Liver (tissue), 9 donors: ENCODE results near the gene OR1F1. TPM values are rescaled to one million over a fixed set of nuclear protein-coding genes. Genes with fewer than 3 reads are reported as not detected.
A peak's percentile ranks its signal among the peaks of the same experiment; 100 is the strongest.

Experiments used
- DNase-seq: peaks from one replicate; pipeline ENCODE4 v3.0.0-alpha.2; 2017; ENCODE audit warnings: low spot score
- H3K27ac ChIP-seq, 2 donors: one replicate each; pipeline ENCODE4 v1.7.0; 2013; ENCODE audit warnings: inconsistent platforms in 2 of 2, low read length in 2 of 2, control low read depth in 1 of 2, low read depth in 1 of 2, mild to moderate bottlenecking in 1 of 2
- H3K27me3 ChIP-seq, 4 donors: one replicate each; pipeline versions ENCODE4 v1.6.1 to v1.7.0; 2013; ENCODE audit warnings: low read length in 3 of 4, inconsistent platforms in 1 of 4, mild to moderate bottlenecking in 1 of 4, moderate library complexity in 1 of 4; ENCODE audit not compliant: control insufficient read depth in 4 of 4, insufficient read depth in 4 of 4
- H3K36me3 ChIP-seq, 4 donors: one replicate each; pipeline versions ENCODE4 v1.6.1 to v1.7.0; 2013; ENCODE audit warnings: low read length in 3 of 4, mild to moderate bottlenecking in 3 of 4, low read depth in 1 of 4, moderate library complexity in 1 of 4; ENCODE audit not compliant: control insufficient read depth in 4 of 4, insufficient read depth in 3 of 4
- H3K4me1 ChIP-seq, 4 donors: one replicate each; pipeline versions ENCODE4 v1.6.1 to v1.7.0; 2013; ENCODE audit warnings: low read length in 3 of 4, mild to moderate bottlenecking in 3 of 4, moderate library complexity in 1 of 4; ENCODE audit not compliant: control insufficient read depth in 4 of 4, insufficient read depth in 4 of 4
- H3K4me3 ChIP-seq, 3 donors: one replicate each; pipeline versions ENCODE4 v1.6.1 to v1.7.0; 2013; ENCODE audit warnings: low read length in 3 of 3, control low read depth in 1 of 3, low read depth in 1 of 3, mild to moderate bottlenecking in 1 of 3
- H3K9ac ChIP-seq, 2 donors: one replicate each; pipeline ENCODE4 v1.7.0; 2013; ENCODE audit warnings: low read length in 2 of 2, mild to moderate bottlenecking in 2 of 2, moderate library complexity in 2 of 2, control low read depth in 1 of 2, low read depth in 1 of 2
- H3K9me3 ChIP-seq, 4 donors: one replicate each; pipeline versions ENCODE4 v1.6.1 to v1.7.0; 2013; ENCODE audit warnings: low read length in 3 of 4; ENCODE audit not compliant: control insufficient read depth in 4 of 4
- FOXA1 ChIP-seq: IDR thresholded peaks from 2 replicates; pipeline ENCODE4 v1.6.1; 2016; ENCODE audit warnings: antibody characterized with exemption
- FOXA2 ChIP-seq: IDR thresholded peaks from 2 replicates; pipeline ENCODE4 v1.6.1; 2016; ENCODE audit warnings: antibody characterized with exemption
- GABPA ChIP-seq, 2 donors: IDR thresholded peaks in 1 of 2; conservative IDR thresholded peaks in 1 of 2; 2 replicates each; pipeline ENCODE4 v1.6.1; 2016; ENCODE audit warnings: antibody characterized with exemption in 2 of 2, mild to moderate bottlenecking in 1 of 2, moderate library complexity in 1 of 2
- MAX ChIP-seq: IDR thresholded peaks from 2 replicates; pipeline ENCODE4 v1.6.1; 2016; ENCODE audit warnings: antibody characterized with exemption
- NR2F2 ChIP-seq: IDR thresholded peaks from 2 replicates; pipeline ENCODE4 v1.6.1; 2016; ENCODE audit warnings: antibody characterized with exemption
- TAF1 ChIP-seq: conservative IDR thresholded peaks from 2 replicates; pipeline ENCODE4 v1.6.1; 2016; ENCODE audit warnings: antibody characterized with exemption, mild to moderate bottlenecking
- YY1 ChIP-seq: IDR thresholded peaks from 2 replicates; pipeline ENCODE4 v1.6.1; 2016; ENCODE audit warnings: antibody characterized with exemption, mild to moderate bottlenecking
- WGBS: extraction: QIAGEN DNeasy Blood & Tissue Kit; methylation state at CpG from one replicate; pipeline ENCODE4 v1.1.7; 2013; 5-methylcytosine and 5-hydroxymethylcytosine counted together
- polyA plus RNA-seq, 2 donors: library from polyadenylated mRNA; stranded (reverse) in 1 of 2; unstranded in 1 of 2; fragments of 200-250 nt in 1 of 2; fragments of >200 nt in 1 of 2; fragmentation: Nextera tagmentation in 1 of 2; extraction: Ambion mirVana in 1 of 2; gene quantifications; one replicate each; pipeline versions ENCODE4 v1.2.1 to v1.2.3, GENCODE V29; 2013 to 2015
- total RNA-seq, 2 donors: library from RNA; depleted of rRNA; stranded (reverse); fragments of >200 nt; gene quantifications; one replicate each; pipeline ENCODE4 v1.2.3, GENCODE V29; 2014
- TF ChIP-seq, protein P1 (sequence below): IDR thresholded peaks from 2 replicates; pipeline ENCODE4 v1.6.1; 2016; ENCODE audit warnings: antibody characterized with exemption
- TF ChIP-seq, protein P2 (sequence below): IDR thresholded peaks from 2 replicates; pipeline ENCODE4 v1.6.1; 2016; ENCODE audit warnings: antibody characterized with exemption, mild to moderate bottlenecking
- donor health status: healthy.
- donor health status: healthy.
- donor health status: healthy.
- donor health status: healthy.
- donor health status: healthy.

The OR1F1 gene
- total and polyA plus RNA-seq, 4 donors = not detected

- Histone ChIP-seq H3K4me1 (peaks cover 0 to 11% (median 3%) of the 10 kb centered on the region in 4 donors), H3K27me3 (peaks cover 6 to 19% (median 8%) of the 10 kb centered on the region in 4 donors), H3K4me3 (peak overlapping the region in 1 of 3 donors; percentile 2), H3K36me3 (no peaks in the 10 kb centered on the region), H3K27ac (no peak overlapping the region), H3K9me3 (peaks cover 1 to 13% (median 2%) of the 10 kb centered on the region in 4 donors), H3K9ac (no peak overlapping the region)
- WGBS = 3% methylated on average over 61 of the region's 61 CpGs
- TF ChIP-seq NR2F2 (no peak), TAF1 (no peak), FOXA2 (no peak), MAX (no peak)
- TF ChIP-seq, protein P1, sequence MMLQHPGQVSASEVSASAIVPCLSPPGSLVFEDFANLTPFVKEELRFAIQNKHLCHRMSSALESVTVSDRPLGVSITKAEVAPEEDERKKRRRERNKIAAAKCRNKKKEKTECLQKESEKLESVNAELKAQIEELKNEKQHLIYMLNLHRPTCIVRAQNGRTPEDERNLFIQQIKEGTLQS = no peak
- DNase-seq = no peak
Measured at GRCh38 chr16:3188925-3189825, 1.2 kb downstream of the OR1F1 start.

DNA sequence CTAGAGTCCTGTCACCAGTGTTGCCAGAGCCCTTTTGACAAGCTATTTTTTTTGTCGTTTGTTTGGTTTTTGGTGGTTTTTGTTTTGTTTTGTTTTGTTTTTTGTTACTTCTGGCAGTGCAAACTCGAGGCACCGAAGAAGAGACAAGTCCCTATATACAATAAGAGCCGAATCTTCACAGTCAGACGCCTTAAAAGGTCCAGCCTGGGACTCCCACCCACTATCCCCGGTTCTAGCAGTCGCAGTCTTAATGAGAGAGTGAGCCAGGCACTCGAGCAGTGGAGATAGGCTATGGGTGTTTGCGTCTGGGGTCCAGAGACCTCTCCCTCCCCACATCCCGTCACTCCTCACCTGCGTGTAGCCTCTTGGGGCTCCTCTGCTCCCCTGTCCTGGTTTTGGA, 1.9 kb downstream of the OR1F1 start:
- H3K4me3 ChIP-seq = no peak overlapping the region

DNA sequence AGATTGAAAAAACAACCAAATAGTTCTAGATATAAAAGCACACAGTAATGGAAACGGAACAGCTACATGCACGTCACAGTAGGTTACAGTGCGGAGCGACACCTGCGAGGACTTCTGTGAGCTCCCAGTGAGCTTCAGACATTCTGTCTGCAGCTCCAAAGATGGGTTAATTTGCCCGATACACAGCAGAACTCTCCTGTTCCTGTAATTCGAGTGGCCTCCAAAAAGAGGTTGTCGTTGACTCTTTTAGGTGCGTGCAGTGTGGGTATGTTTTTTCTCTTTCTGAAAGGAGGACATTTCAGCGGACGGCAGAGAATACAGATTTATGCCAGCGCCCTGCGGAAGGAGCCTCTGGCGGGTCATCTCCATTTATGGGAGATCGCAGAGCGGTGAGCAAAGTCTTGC, 2.9 kb downstream of the OR1F1 start:
- no peak overlapping the region for H3K27ac ChIP-seq
- no peaks in the 10 kb centered on the region for H3K36me3 ChIP-seq
- peaks cover 6 to 19% (median 9%) of the 10 kb centered on the region in 4 donors for H3K27me3 ChIP-seq
- whole genome bisulfite sequencing = 13% methylated on average over 16 of the region's 16 CpGs
- peaks cover 0 to 11% (median 3%) of the 10 kb centered on the region in 4 donors for H3K4me1 ChIP-seq
- H3K9me3 ChIP-seq = peaks cover 0 to 16% (median 3%) of the 10 kb centered on the region in 4 donors
- TF ChIP-seq NR2F2 (no peak), GABPA (IDR thresholded peaks at IDR 0.05 in 1 of 2, conservative IDR thresholded peaks at IDR 0.05 in 1 of 2) (no peak)
- H3K9ac ChIP-seq = no peak overlapping the region
- no peak for DNase-seq
- H3K4me3 ChIP-seq = no peak overlapping the region

More for the DNA sequence above, 1.9 kb downstream of the OR1F1 start:
- no peak overlapping the region for H3K27ac ChIP-seq
- H3K4me1 ChIP-seq = peaks cover 0 to 11% (median 3%) of the 10 kb centered on the region in 4 donors
- H3K36me3 ChIP-seq = no peaks in the 10 kb centered on the region
- TF ChIP-seq, protein P2, sequence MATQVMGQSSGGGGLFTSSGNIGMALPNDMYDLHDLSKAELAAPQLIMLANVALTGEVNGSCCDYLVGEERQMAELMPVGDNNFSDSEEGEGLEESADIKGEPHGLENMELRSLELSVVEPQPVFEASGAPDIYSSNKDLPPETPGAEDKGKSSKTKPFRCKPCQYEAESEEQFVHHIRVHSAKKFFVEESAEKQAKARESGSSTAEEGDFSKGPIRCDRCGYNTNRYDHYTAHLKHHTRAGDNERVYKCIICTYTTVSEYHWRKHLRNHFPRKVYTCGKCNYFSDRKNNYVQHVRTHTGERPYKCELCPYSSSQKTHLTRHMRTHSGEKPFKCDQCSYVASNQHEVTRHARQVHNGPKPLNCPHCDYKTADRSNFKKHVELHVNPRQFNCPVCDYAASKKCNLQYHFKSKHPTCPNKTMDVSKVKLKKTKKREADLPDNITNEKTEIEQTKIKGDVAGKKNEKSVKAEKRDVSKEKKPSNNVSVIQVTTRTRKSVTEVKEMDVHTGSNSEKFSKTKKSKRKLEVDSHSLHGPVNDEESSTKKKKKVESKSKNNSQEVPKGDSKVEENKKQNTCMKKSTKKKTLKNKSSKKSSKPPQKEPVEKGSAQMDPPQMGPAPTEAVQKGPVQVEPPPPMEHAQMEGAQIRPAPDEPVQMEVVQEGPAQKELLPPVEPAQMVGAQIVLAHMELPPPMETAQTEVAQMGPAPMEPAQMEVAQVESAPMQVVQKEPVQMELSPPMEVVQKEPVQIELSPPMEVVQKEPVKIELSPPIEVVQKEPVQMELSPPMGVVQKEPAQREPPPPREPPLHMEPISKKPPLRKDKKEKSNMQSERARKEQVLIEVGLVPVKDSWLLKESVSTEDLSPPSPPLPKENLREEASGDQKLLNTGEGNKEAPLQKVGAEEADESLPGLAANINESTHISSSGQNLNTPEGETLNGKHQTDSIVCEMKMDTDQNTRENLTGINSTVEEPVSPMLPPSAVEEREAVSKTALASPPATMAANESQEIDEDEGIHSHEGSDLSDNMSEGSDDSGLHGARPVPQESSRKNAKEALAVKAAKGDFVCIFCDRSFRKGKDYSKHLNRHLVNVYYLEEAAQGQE = no peak
- TF ChIP-seq GABPA (IDR thresholded peaks at IDR 0.05 in 1 of 2, conservative IDR thresholded peaks at IDR 0.05 in 1 of 2) (no peak), YY1 (no peak), FOXA1 (no peak)
- peaks cover 2 to 15% (median 3%) of the 10 kb centered on the region in 4 donors for H3K9me3 ChIP-seq
- 23% methylated on average over 11 of the region's 11 CpGs for WGBS
- no peak for DNase-seq
- H3K9ac ChIP-seq = no peak overlapping the region
- H3K27me3 ChIP-seq = peaks cover 6 to 19% (median 8%) of the 10 kb centered on the region in 4 donors
